Measurements from ENCODE around the gene TFCP2L1.

DNA sequence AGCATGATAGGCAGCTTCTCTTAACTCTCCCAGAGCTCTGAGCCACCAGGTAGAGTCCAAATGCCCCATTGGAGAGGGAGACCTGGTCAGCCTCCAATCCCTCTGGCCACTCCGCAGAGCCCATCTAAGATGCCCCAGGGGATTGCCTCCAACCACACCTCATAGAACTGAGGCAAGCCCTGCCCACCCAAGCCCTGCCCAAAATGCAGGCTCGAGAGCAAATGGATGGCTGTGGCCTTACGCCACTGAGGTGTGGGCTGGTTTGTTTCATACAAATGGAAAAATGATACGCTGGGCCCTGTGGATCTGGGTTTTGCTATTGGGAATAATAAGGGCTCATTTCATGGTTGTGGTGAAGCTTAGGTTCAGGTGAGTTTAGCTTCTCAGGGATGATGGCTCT lies 3.0 kb upstream of the TFCP2L1 start:
- TF ChIP-seq, protein P1, sequence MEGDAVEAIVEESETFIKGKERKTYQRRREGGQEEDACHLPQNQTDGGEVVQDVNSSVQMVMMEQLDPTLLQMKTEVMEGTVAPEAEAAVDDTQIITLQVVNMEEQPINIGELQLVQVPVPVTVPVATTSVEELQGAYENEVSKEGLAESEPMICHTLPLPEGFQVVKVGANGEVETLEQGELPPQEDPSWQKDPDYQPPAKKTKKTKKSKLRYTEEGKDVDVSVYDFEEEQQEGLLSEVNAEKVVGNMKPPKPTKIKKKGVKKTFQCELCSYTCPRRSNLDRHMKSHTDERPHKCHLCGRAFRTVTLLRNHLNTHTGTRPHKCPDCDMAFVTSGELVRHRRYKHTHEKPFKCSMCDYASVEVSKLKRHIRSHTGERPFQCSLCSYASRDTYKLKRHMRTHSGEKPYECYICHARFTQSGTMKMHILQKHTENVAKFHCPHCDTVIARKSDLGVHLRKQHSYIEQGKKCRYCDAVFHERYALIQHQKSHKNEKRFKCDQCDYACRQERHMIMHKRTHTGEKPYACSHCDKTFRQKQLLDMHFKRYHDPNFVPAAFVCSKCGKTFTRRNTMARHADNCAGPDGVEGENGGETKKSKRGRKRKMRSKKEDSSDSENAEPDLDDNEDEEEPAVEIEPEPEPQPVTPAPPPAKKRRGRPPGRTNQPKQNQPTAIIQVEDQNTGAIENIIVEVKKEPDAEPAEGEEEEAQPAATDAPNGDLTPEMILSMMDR (IDR thresholded peaks at IDR 0.05 in 8 of 11, conservative IDR thresholded peaks at IDR 0.05 in 3 of 11) = no peak
- TF ChIP-seq POLR2A (IDR thresholded peaks at IDR 0.05) (no peak), POLR2AphosphoS5 (IDR thresholded peaks at IDR 0.05) (no peak)

Measured in spleen (tissue), 7 donors.